ENCODE results near the gene TRHDE.

Gene TRHDE

DNA sequence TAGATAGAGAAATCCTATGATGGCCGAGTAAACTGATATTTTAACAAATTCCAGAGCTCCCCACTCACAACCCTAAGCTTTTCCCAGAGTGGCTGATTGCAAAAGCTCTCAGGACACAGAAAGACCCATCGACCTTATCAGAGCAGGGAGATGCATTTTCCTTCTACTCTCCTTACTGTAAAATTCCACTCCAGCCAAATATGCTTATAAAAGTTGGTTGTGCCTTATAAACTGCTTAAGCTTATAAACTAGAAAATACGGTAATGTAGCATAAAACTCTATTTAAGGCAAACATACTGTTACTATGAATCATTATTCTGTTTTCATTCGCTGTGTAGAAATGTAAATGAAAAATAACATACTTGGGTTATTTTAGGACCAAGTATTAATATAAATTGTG lies 41.6 kb upstream of the TRHDE start:
- H2BK12ac ChIP-seq (ENCODE audit: low read length), result no peak overlapping the region
- no peak overlapping the region for H3K4ac ChIP-seq (ENCODE audit: low read length)
- H4K91ac ChIP-seq (ENCODE audit: low read depth, low read length, poor library complexity), result no peak overlapping the region
- no peaks in the 10 kb centered on the region for H3K79me1 ChIP-seq (ENCODE audit: low read depth, low read length)
- DNase-seq (ENCODE audit: low spot score), result no peak
- WGBS, 2 donors (ENCODE audit: extremely low coverage in 2 of 2, insufficient read length in 2 of 2, insufficient replicate concordance in 1 of 2), result no CpG with 5 or more reads among the region's 4 CpGs
- no peak overlapping the region for H3K4me2 ChIP-seq (ENCODE audit: insufficient read depth, low read length, poor library complexity, severe bottlenecking)
- H3K27ac ChIP-seq (replicated peaks; ENCODE audit: low read length), result no peak overlapping the region
- no peak overlapping the region for H2BK5ac ChIP-seq (ENCODE audit: low read length)
- H2BK120ac ChIP-seq (ENCODE audit: low read depth, low read length), result no peak overlapping the region
- no peak overlapping the region for H3K18ac ChIP-seq (ENCODE audit: low read length)
- no peaks in the 10 kb centered on the region for H3K4me1 ChIP-seq (ENCODE audit: control insufficient read depth in 2 of 2, insufficient read depth in 1 of 2, low read depth in 1 of 2, low read length in 2 of 2)
- H3K36me3 ChIP-seq (replicated peaks in 1 of 2; ENCODE audit: control insufficient read depth in 2 of 2, insufficient read depth in 2 of 2, low read length in 2 of 2), result no peaks in the 10 kb centered on the region
- H4K8ac ChIP-seq (ENCODE audit: low read depth, low read length), result no peak overlapping the region
- no peak overlapping the region for H2BK15ac ChIP-seq (ENCODE audit: low read length)
- no peak overlapping the region for H3K4me3 ChIP-seq (ENCODE audit: low read length in 2 of 2)
- no peak overlapping the region for H2AK5ac ChIP-seq (ENCODE audit: low read depth, low read length)
- H3K27me3 ChIP-seq (ENCODE audit: control insufficient read depth in 3 of 3, insufficient read depth in 3 of 3, low read depth in 1 of 3, low read length in 3 of 3), result no peaks in the 10 kb centered on the region
- no peak overlapping the region for H2AFZ ChIP-seq (ENCODE audit: low read length)
- H3K14ac ChIP-seq (ENCODE audit: low read length), result no peak overlapping the region
- no peaks in the 10 kb centered on the region for H3K9me3 ChIP-seq (replicated peaks in 1 of 2; ENCODE audit: control insufficient read depth in 2 of 2, insufficient read depth in 1 of 2, low read depth in 1 of 2, low read length in 2 of 2)
- H3K23ac ChIP-seq (ENCODE audit: low read depth, low read length, poor library complexity), result no peak overlapping the region
- H3K9ac ChIP-seq (ENCODE audit: low read depth, low read length, poor library complexity), result no peak overlapping the region

DNA sequence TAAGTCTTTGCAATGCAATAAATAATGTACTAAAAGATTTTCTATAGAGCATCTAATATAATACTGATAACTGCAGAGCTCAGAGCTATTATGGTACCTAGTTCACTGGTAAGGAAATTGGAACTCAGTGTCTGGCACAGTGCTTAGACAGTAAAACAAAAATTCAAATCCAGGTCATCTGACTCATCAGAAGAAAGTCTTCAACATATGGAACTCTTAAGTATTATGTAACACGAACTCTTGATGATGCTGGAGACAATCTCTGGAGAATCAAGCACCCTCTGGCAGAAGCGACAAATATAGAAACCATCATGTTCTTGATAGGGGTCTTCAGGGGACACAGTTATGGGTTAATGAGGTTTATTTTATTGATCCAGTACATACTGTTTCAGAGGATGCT lies 37.3 kb upstream of the TRHDE start:
- H3K9me3 ChIP-seq (replicated peaks in 1 of 2; ENCODE audit: control insufficient read depth in 2 of 2, insufficient read depth in 1 of 2, low read depth in 1 of 2, low read length in 2 of 2), result no peaks in the 10 kb centered on the region
- no peak overlapping the region for H2AFZ ChIP-seq (ENCODE audit: low read length)
- H3K14ac ChIP-seq (ENCODE audit: low read length), result no peak overlapping the region
- no peaks in the 10 kb centered on the region for H3K27me3 ChIP-seq (ENCODE audit: control insufficient read depth in 3 of 3, insufficient read depth in 3 of 3, low read depth in 1 of 3, low read length in 3 of 3)
- no peaks in the 10 kb centered on the region for H3K36me3 ChIP-seq (replicated peaks in 1 of 2; ENCODE audit: control insufficient read depth in 2 of 2, insufficient read depth in 2 of 2, low read length in 2 of 2)
- no peak overlapping the region for H2AK5ac ChIP-seq (ENCODE audit: low read depth, low read length)
- H3K18ac ChIP-seq (ENCODE audit: low read length), result no peak overlapping the region
- H4K8ac ChIP-seq (ENCODE audit: low read depth, low read length), result no peak overlapping the region
- H2BK5ac ChIP-seq (ENCODE audit: low read length), result no peak overlapping the region
- no peak overlapping the region for H3K4me3 ChIP-seq (ENCODE audit: low read length in 2 of 2)
- no peak overlapping the region for H2BK15ac ChIP-seq (ENCODE audit: low read length)
- no CpG with 5 or more reads among the region's 2 CpGs for WGBS, 2 donors (ENCODE audit: extremely low coverage in 2 of 2, insufficient read length in 2 of 2, insufficient replicate concordance in 1 of 2)
- DNase-seq (ENCODE audit: low spot score), result no peak
- no peak overlapping the region for H2BK12ac ChIP-seq (ENCODE audit: low read length)
- H3K23ac ChIP-seq (ENCODE audit: low read depth, low read length, poor library complexity), result no peak overlapping the region
- H2BK120ac ChIP-seq (ENCODE audit: low read depth, low read length), result no peak overlapping the region
- H3K4ac ChIP-seq (ENCODE audit: low read length), result no peak overlapping the region
- H3K4me1 ChIP-seq (ENCODE audit: control insufficient read depth in 2 of 2, insufficient read depth in 1 of 2, low read depth in 1 of 2, low read length in 2 of 2), result no peaks in the 10 kb centered on the region
- H3K4me2 ChIP-seq (ENCODE audit: insufficient read depth, low read length, poor library complexity, severe bottlenecking), result no peak overlapping the region
- H3K79me1 ChIP-seq (ENCODE audit: low read depth, low read length), result no peaks in the 10 kb centered on the region
- no peak overlapping the region for H3K9ac ChIP-seq (ENCODE audit: low read depth, low read length, poor library complexity)
- no peak overlapping the region for H4K91ac ChIP-seq (ENCODE audit: low read depth, low read length, poor library complexity)
- no peak overlapping the region for H3K27ac ChIP-seq (replicated peaks; ENCODE audit: low read length)

DNA sequence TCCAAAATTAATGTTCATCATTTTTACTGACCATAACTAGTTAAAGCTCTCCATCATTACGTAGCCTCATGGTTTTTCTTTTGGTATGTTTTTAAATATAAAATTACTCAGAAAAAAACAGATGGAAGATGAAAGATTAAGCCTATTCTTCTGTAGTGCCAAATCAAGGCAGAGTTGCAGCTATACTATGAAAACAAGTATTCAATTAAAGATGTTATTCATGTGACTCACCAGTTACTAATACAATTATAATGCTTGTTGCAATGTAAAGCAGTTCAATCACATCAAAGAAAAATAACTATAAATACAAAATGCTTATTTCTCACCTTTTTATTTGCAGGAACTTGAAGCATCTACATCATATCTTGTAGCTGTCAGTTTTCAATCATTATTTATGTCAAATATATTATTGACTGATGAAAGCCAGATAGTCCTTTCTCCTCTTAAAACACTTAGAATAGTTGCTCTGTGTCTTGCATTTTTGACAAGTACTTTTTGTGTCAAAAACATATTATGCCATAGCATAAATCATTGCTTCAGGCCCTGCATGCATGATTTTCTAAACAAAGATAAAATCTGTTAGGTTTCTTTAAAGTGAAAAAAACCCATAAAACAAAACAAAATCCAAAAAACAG lies 36.0 kb upstream of the TRHDE start:
- no peak overlapping the region for H4K91ac ChIP-seq (ENCODE audit: low read depth, low read length, poor library complexity)
- no peaks in the 10 kb centered on the region for H3K36me3 ChIP-seq (replicated peaks in 1 of 2; ENCODE audit: control insufficient read depth in 2 of 2, insufficient read depth in 2 of 2, low read length in 2 of 2)
- no peak overlapping the region for H3K4me3 ChIP-seq (ENCODE audit: low read length in 2 of 2)
- no peak overlapping the region for H3K9ac ChIP-seq (ENCODE audit: low read depth, low read length, poor library complexity)
- no peak overlapping the region for H2AK5ac ChIP-seq (ENCODE audit: low read depth, low read length)
- no peak overlapping the region for H2BK12ac ChIP-seq (ENCODE audit: low read length)
- H3K4me1 ChIP-seq (ENCODE audit: control insufficient read depth in 2 of 2, insufficient read depth in 1 of 2, low read depth in 1 of 2, low read length in 2 of 2), result no peaks in the 10 kb centered on the region
- no peak overlapping the region for H2BK5ac ChIP-seq (ENCODE audit: low read length)
- no peaks in the 10 kb centered on the region for H3K27me3 ChIP-seq (ENCODE audit: control insufficient read depth in 3 of 3, insufficient read depth in 3 of 3, low read depth in 1 of 3, low read length in 3 of 3)
- no peaks in the 10 kb centered on the region for H3K79me1 ChIP-seq (ENCODE audit: low read depth, low read length)
- H4K8ac ChIP-seq (ENCODE audit: low read depth, low read length), result no peak overlapping the region
- H2BK120ac ChIP-seq (ENCODE audit: low read depth, low read length), result no peak overlapping the region
- no peak overlapping the region for H3K23ac ChIP-seq (ENCODE audit: low read depth, low read length, poor library complexity)
- no peak overlapping the region for H3K4me2 ChIP-seq (ENCODE audit: insufficient read depth, low read length, poor library complexity, severe bottlenecking)
- no CpG with 5 or more reads among the region's 1 CpG for WGBS, 2 donors (ENCODE audit: extremely low coverage in 2 of 2, insufficient read length in 2 of 2, insufficient replicate concordance in 1 of 2)
- H3K27ac ChIP-seq (replicated peaks; ENCODE audit: low read length), result no peak overlapping the region
- no peak overlapping the region for H2BK15ac ChIP-seq (ENCODE audit: low read length)
- no peaks in the 10 kb centered on the region for H3K9me3 ChIP-seq (replicated peaks in 1 of 2; ENCODE audit: control insufficient read depth in 2 of 2, insufficient read depth in 1 of 2, low read depth in 1 of 2, low read length in 2 of 2)
- H3K18ac ChIP-seq (ENCODE audit: low read length), result no peak overlapping the region
- H2AFZ ChIP-seq (ENCODE audit: low read length), result no peak overlapping the region
- H3K4ac ChIP-seq (ENCODE audit: low read length), result no peak overlapping the region
- H3K14ac ChIP-seq (ENCODE audit: low read length), result no peak overlapping the region
- no peak for DNase-seq (ENCODE audit: low spot score)

DNA sequence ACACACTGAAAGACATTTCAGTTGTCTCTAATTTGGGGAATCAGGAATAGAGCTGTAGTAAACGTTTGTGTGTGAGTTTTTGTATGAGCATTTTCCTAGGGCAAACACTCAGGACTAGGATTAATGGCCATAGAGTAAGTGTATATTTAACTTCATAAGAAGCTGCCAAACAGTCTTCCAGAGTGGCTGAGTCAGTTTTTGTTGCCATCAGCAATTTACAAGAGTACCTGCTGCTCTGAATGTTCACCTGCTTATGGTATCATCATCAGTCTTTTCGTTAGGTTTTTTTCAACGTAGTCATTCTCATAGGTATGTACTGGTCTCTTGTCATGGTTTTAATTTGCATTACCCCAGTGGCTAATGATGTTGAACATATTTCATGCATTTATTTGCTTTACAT lies 30.6 kb upstream of the TRHDE start:
- no CpG with 5 or more reads among the region's 3 CpGs for WGBS, 2 donors (ENCODE audit: extremely low coverage in 2 of 2, insufficient read length in 2 of 2, insufficient replicate concordance in 1 of 2)
- no peak overlapping the region for H2BK15ac ChIP-seq (ENCODE audit: low read length)
- H3K36me3 ChIP-seq (replicated peaks in 1 of 2; ENCODE audit: control insufficient read depth in 2 of 2, insufficient read depth in 2 of 2, low read length in 2 of 2), result no peaks in the 10 kb centered on the region
- H3K27ac ChIP-seq (replicated peaks; ENCODE audit: low read length), result no peak overlapping the region
- H4K8ac ChIP-seq (ENCODE audit: low read depth, low read length), result no peak overlapping the region
- no peak overlapping the region for H2BK5ac ChIP-seq (ENCODE audit: low read length)
- H2BK120ac ChIP-seq (ENCODE audit: low read depth, low read length), result no peak overlapping the region
- H3K79me1 ChIP-seq (ENCODE audit: low read depth, low read length), result no peaks in the 10 kb centered on the region
- H3K18ac ChIP-seq (ENCODE audit: low read length), result no peak overlapping the region
- H2AFZ ChIP-seq (ENCODE audit: low read length), result no peak overlapping the region
- no peak overlapping the region for H3K23ac ChIP-seq (ENCODE audit: low read depth, low read length, poor library complexity)
- no peak overlapping the region for H3K4ac ChIP-seq (ENCODE audit: low read length)
- H2BK12ac ChIP-seq (ENCODE audit: low read length), result no peak overlapping the region
- H3K9ac ChIP-seq (ENCODE audit: low read depth, low read length, poor library complexity), result no peak overlapping the region
- H3K9me3 ChIP-seq (replicated peaks in 1 of 2; ENCODE audit: control insufficient read depth in 2 of 2, insufficient read depth in 1 of 2, low read depth in 1 of 2, low read length in 2 of 2), result no peaks in the 10 kb centered on the region
- H3K4me1 ChIP-seq (ENCODE audit: control insufficient read depth in 2 of 2, insufficient read depth in 1 of 2, low read depth in 1 of 2, low read length in 2 of 2), result no peaks in the 10 kb centered on the region
- DNase-seq (ENCODE audit: low spot score), result no peak
- H2AK5ac ChIP-seq (ENCODE audit: low read depth, low read length), result no peak overlapping the region
- H4K91ac ChIP-seq (ENCODE audit: low read depth, low read length, poor library complexity), result no peak overlapping the region
- no peak overlapping the region for H3K4me2 ChIP-seq (ENCODE audit: insufficient read depth, low read length, poor library complexity, severe bottlenecking)
- H3K27me3 ChIP-seq (ENCODE audit: control insufficient read depth in 3 of 3, insufficient read depth in 3 of 3, low read depth in 1 of 3, low read length in 3 of 3), result no peaks in the 10 kb centered on the region
- no peak overlapping the region for H3K14ac ChIP-seq (ENCODE audit: low read length)
- H3K4me3 ChIP-seq (ENCODE audit: low read length in 2 of 2), result no peak overlapping the region

All from neuronal stem cell (in vitro differentiated cells).